ENCODE results near the gene GAS7.
"Not testable (repeated sequence)": the region's sequence is repeated elsewhere in the genome, so short reads cannot be mapped to it uniquely, and the experiment has no call there.

Gene GAS7

GRCh38 chr17:10060526-10060925 is 137.9 kb downstream of the GAS7 start:
- Histone ChIP-seq H3K27me3 (replicated peaks) (no peaks in the 10 kb centered on the region), H3K27ac (no peak overlapping the region), H3K4me3 (ENCODE audit: low read depth, low read length) (no peak overlapping the region), H3K36me3 (replicated peaks) (no peaks in the 10 kb centered on the region)
- DNase-seq = no peak
- no peak for TF ChIP-seq CTCF (IDR thresholded peaks at IDR 0.05; ENCODE audit: low read depth, low read length, missing control alignments)
- in situ Hi-C loops (cut with HindIII; ENCODE audit: low pct_ligation_motif_present, low sequenced_read_pairs) = no loop called here

- no peak for TF ChIP-seq CTCF (IDR thresholded peaks at IDR 0.05; ENCODE audit: low read depth, low read length, missing control alignments)
- Histone ChIP-seq H3K36me3 (replicated peaks) (no peaks in the 10 kb centered on the region), H3K27me3 (replicated peaks) (no peaks in the 10 kb centered on the region), H3K4me3 (ENCODE audit: low read depth, low read length) (no peak overlapping the region), H3K27ac (no peak overlapping the region)
- in situ Hi-C loops (cut with HindIII; ENCODE audit: low pct_ligation_motif_present, low sequenced_read_pairs) = no loop called here
- DNase-seq = no peak
Measured at GRCh38 chr17:10059684-10060211, 138.7 kb downstream of the GAS7 start.

GRCh38 chr17:10058921-10059683 is 139.3 kb downstream of the GAS7 start:
- DNase-seq = no peak
- H3K36me3 ChIP-seq (replicated peaks) = no peaks in the 10 kb centered on the region
- H3K4me3 ChIP-seq (ENCODE audit: low read depth, low read length) = no peak overlapping the region
- H3K27me3 ChIP-seq (replicated peaks) = no peaks in the 10 kb centered on the region
- TF ChIP-seq CTCF (IDR thresholded peaks at IDR 0.05; ENCODE audit: low read depth, low read length, missing control alignments) = no peak
- no peak overlapping the region for H3K27ac ChIP-seq
- in situ Hi-C loops (cut with HindIII; ENCODE audit: low pct_ligation_motif_present, low sequenced_read_pairs) = no loop called here

GRCh38 chr17:10057466-10057865 is 140.9 kb downstream of the GAS7 start:
- DNase-seq; H3K4me3 ChIP-seq (ENCODE audit: low read depth, low read length); H3K27ac ChIP-seq; in situ Hi-C loops (cut with HindIII; ENCODE audit: low pct_ligation_motif_present, low sequenced_read_pairs); H3K36me3 ChIP-seq (replicated peaks); H3K27me3 ChIP-seq (replicated peaks): not testable (repeated sequence)

- in situ Hi-C loops (cut with HindIII; ENCODE audit: low pct_ligation_motif_present, low sequenced_read_pairs) = no loop called here
- Histone ChIP-seq H3K4me3 (ENCODE audit: low read depth, low read length) (no peak overlapping the region), H3K27me3 (replicated peaks) (no peaks in the 10 kb centered on the region), H3K36me3 (replicated peaks) (no peaks in the 10 kb centered on the region), H3K27ac (no peak overlapping the region)
- TF ChIP-seq CTCF (IDR thresholded peaks at IDR 0.05; ENCODE audit: low read depth, low read length, missing control alignments) = no peak
- DNase-seq = no peak
Measured at GRCh38 chr17:10055262-10055975, 143.0 kb downstream of the GAS7 start.

GRCh38 chr17:10053782-10054540 is 144.4 kb downstream of the GAS7 start:
- TF ChIP-seq CTCF (IDR thresholded peaks at IDR 0.05; ENCODE audit: low read depth, low read length, missing control alignments) = no peak
- DNase-seq = no peak
- Histone ChIP-seq H3K36me3 (replicated peaks) (no peaks in the 10 kb centered on the region), H3K27me3 (replicated peaks) (no peaks in the 10 kb centered on the region), H3K27ac (no peak overlapping the region), H3K4me3 (ENCODE audit: low read depth, low read length) (no peak overlapping the region)
- in situ Hi-C loops (cut with HindIII; ENCODE audit: low pct_ligation_motif_present, low sequenced_read_pairs) = no loop called here

All from brain microvascular endothelial cell (primary cell).